ENCODE data around the gene SLC16A8.
A peak's percentile ranks its signal among the peaks of the same experiment; 100 is the strongest.

The SLC16A8 gene

DNA sequence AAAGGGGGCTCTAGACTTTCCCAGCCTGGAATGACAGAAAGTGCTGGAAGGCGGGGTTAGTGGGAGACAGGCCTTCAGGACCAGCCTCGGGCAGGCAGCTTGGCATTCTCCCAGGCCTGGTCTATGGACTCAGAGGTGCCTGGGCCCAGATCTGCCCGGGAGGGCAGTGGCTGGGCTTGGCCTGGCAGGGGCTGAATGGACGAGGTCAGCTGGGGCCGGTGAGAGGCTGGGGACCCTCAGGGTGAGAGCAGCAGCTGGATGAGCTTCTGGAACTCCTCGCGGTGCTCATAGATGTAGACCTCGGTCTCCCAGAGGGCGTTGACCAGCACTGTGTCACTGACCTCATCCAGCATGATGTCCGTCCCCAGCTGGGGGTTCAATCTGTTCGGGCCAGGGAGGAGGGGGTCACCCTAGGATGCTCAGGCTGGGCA is 28.0 kb upstream of the SLC16A8 start:
- DNase-seq: no peak

- no peak for DNase-seq
These were observed 27.2 kb upstream of the SLC16A8 start for GRCh38 chr22:38110863-38111852.

DNA sequence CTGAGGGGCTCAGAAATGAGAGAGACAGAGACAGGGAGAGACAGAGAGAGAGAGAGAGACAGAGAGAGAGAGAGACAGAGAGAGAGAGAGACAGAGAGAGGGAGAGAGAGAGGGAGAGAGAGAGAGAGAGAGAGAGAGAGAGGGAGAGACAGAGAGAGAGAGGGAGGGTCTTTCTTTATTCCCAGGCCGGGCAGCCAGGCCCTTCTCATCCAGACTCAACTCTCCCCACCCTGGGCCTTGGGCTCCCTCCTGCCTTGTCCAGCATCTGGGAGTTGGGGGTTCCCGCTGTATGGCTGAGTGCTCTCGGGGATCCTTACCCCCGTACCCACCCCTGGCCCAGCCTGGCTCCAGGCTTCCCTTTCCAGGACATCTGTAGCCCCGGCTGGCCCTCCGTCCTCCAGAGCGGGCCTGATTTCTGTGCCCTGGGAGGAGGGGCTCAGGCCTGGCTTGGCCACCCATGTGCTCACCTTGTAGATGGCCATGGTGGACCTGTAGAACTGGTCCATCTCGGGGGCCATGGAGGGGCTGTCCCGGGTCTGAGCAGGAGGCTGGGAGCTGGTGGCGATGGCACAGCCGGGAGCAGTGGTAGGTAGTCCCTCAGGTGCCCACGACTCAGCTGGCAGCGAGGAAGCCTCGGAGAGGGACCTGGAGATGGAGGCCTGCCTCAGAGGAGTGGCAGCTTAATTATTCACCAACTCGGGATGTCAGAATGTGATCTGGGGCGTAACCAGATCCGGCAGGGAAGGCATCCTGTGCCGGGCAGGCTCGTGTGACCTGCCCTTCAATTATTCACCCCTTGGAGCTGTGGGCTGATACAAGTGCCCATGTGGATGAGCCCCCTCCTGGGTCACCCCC is 26.3 kb upstream of the SLC16A8 start, which contains the start of gene BAIAP2L2:
TSS of gene BAIAP2L2 (minus strand) at position 677 of the 855 bp plus-strand sequence. CDS start at position 518, 159 bp downstream.
- no peak for DNase-seq

GRCh38 chr22:38109371-38110001 is 25.5 kb upstream of the SLC16A8 start:
- DNase-seq: no peak

DNA sequence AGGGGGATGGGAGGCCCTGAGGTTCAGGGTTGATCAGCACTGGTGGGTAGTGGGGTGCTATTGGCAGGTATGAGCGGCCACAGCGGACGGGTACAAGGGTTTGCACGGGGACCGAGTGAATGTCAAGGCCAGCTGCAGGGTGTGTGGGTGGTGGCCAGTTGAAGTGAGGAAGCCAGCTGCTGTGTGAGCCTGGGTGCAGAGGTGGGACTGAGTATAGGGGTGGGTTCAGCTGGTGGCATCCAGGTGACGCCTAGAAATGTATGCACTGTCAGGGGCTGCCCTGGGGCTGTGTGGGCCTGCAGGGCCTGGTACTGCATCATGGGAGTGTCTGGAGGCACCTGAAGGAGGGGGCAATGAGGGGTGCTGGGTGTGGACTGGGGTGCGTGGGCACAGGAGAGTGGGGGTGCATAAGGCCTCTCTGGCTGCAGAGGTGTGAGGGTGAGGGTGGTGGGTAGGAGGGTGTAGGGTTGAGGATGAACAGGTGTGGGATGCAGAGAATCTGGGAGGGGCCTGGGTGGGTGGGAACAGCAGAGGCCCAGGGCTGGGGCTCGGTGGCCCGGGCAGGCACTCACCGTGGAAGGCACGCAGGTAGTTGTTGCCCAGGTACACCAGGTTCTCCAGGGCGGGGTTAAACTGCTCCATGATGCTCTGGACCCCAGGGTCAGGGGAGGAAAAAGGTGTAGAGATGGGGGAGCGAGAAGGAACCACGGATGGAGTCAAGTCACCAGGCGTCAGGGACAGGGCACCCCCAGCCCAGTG is 24.8 kb upstream of the SLC16A8 start:
- DNase-seq: no peak

DNA sequence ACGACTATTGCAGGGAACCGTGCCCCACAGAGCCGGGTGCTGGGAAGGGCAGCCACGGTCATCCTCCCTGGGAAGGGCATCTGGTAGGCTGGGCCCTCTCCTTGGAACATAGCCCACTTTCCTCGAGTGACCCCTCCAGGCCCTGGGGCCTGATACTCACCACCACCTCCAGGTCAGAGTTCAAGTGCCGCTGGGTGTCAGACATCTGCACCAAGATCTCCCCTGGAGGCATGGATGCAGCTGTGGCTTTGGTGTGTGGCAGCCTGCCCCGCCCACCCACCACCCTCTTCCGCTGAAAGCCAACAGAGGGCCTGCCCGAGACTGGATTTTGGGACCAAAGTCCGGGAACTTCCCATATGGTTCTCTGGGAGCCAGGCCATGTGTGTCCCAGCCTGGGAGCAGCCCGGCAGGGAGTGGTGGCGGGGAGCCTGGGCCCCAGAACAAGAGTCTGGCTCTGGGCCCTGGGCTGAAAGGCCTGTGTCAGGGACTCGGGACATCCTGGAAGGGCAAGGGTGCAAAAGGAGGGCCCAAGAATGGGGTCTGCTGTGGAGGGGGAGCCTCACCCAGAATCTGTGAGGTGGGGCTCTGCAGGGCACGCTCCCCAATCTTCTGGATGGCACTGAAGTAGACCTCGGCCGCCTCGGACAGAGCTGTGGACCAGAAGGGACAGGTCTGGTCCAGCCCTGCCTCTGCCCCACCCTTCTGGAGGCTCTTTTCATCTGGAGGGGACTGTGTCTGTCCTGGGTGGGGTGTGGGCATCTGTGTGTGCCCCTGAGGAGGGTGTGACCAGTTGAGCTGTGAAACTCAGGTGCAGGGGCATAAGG is 23.9 kb upstream of the SLC16A8 start:
- DNase-seq: no peak

DNA sequence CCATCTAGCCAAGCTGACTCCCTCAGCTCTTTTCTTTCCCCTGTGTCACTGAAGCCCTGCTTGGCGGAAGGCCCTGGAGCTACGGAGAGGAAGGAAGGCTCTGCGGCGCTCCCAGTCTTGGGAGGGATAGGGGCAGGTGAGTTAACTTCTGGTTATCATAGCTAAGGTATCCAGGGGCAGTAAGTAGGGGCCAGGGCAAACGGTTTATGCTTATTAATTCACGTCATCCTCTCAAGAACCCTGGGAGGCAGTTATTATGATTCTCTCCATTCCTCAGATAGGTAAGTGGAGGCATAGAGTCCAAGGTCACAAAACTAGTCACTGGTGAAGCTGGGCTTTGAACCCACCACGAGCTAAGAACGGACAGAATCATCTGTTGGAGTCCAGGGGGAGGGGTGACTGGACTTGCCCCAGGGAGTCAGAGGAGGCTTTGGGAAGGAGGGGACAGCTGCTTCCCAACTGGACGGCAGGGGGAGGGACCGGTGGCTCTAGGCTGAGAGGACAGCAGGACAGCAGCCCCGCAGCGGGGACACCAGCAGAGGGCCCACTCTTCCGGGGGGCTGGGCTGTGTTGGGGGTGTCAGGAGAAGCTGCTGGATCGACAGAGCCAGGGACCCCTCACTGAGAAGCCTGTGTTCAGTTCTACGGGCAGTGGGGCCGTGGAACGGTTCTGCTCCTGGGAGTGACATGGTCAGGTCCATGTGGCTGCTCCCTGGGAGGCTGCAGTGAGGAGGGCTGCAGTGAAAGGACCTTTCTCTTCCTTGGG is 23.0 kb upstream of the SLC16A8 start:
- no peak for DNase-seq

DNA sequence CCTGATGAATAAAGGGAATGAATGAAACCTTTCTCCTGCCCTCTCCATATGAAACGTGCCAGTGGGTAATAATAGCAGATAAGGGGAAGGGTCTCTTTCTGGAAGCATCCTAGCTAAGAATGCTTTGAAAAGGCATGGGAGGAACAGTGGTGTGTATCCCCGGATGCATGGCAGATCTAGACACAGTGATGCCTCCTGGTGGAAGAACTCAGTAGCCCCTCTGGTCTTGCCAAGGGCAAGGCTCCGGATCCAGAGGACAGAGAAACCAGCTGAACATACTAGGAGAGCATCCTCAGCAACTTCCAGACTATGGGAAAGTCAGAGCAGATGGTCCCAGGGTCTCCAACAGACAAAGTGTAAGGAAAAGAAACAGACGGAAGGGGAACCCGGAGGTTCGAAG is 20.1 kb upstream of the SLC16A8 start:
- DNase-seq: peak in 1 of 2 donors; percentile 44

DNA sequence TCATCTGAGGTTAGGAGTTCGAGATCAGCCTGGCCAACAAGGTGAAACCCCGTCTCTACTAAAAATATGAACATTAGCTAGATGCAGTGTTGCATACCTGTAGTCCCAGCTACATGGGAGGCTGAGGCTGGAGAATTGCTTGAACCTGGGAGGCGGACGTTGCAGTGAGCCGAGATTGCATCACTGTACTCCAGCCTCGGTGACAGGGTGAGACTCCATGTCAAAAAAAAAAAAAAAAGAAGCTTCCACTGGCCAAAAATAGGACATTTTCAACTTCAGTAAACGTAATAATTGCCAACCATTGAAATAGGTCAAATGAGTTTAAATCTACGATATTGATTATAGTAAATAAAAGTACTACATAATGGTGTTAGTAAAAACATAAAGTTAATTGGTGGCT is 19.7 kb upstream of the SLC16A8 start:
- DNase-seq: no peak

GRCh38 chr22:38098410-38099249 is 14.6 kb upstream of the SLC16A8 start:
- DNase-seq: no peak

- DNase-seq: no peak
These were observed 13.8 kb upstream of the SLC16A8 start for GRCh38 chr22:38097557-38098409.

DNA sequence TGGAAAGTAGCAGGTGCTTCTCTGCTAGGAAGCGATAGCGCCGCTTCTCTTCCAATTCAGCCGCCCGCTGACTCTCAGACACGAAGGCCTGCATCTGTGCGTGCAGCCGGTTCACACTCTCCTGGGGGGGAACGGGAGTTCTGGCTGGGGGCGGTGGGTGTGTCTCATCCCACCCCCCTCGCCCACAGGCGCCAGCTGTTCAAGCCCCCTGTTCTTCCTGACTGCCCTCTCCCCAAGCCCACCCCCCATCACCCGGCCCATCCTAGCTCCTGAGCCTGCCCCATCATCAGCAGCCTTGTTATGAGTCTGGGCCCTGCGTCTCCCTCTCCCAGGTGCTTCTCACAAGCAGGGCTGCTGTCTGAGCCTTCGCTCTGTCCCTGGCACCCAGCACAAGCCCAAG is 13.1 kb upstream of the SLC16A8 start:
- DNase-seq: no peak

DNA sequence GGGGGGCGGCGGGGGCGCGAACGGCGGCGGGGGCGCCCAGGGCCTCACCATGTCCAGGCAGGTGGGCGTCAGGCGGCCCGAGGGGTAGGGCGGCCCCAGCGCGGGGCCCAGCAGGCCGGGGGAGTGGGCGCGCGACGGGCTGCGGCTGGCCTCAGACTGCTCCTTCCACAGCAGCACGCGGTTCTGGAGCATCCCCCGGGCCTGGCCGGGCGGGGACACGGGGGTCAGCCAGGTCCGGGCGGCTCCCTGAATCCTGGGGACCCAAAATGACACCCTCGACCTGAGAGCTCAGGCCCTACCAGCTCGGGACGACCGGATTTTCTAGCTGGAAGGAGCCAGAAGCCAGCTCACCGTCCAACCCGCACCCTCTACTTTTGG is 5.5 kb upstream of the SLC16A8 start:
- DNase-seq: no peak

GRCh38 chr22:38088629-38089473 is 4.9 kb upstream of the SLC16A8 start:
- no peak for DNase-seq

GRCh38 chr22:38087855-38088254 is 3.9 kb upstream of the SLC16A8 start:
- no peak for DNase-seq

DNA sequence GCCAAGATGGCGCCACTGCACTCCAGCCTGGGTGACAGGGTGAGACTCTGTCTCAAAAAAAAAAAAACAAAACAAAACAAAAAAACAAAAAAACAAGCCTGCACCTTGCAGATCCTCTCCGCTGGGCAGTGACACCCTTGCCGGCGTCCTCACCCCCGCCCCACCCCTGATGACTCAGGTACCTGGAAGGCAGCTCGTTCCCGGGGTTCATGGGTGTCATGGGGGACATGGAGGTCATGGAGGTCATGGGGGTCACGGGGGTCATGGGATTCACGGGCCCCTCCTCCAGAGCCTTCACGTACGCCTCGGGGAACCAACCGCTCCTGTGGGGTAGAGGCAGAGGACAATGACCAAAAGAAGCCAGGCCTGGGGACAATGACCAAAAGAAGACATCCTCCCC is 3.0 kb upstream of the SLC16A8 start:
- no peak for DNase-seq

DNA sequence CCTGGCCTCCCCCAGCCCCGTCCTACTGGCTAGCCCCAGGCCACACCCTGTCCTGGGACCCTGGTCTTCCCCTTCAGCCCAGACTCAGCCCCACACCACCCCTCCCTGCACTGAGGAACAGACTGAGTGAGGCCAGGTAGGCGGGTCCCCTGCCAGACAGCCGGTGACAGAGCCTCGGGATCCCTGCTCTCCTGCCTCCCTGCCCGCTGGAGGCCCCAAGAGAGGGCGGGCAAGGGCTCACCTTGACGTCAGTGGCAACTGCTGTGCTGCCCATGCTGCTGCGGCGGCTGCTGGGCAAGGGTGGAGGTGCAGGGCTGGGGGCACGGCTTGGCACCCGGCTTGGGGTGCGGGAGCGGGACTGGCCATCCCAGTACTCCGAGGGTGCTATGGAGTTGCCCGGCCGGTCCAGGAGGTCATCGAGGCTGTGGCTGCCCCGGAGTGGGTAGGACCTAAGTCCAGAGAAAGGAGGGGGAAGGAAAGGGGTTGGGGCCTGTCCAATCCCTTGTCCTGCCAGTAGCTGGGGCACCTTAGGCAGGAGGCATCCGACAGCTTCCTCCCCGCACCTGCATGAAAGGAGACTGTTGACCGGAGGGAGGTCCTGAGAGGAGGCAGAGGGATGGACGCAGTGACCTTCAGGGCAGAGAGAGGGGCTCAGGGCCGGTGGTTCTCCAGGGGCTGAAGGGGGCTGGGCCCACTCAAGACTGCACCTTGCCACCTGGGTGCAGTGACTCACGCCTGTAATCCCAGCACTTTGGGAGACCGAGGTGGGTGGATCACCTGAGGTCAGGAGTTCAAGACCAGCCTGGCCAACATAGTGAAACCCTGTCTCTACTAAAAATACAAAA is 2.2 kb upstream of the SLC16A8 start:
- no peak for DNase-seq

Measured in inflammatory macrophage treated with lipopolysaccharide for 1 hour (primary cell).